ENCODE measurements around the gene INHBC.
"Not testable (repeated sequence)": the region's sequence is repeated elsewhere in the genome, so short reads cannot be mapped to it uniquely, and the experiment has no call there.

The INHBC gene, protein sequence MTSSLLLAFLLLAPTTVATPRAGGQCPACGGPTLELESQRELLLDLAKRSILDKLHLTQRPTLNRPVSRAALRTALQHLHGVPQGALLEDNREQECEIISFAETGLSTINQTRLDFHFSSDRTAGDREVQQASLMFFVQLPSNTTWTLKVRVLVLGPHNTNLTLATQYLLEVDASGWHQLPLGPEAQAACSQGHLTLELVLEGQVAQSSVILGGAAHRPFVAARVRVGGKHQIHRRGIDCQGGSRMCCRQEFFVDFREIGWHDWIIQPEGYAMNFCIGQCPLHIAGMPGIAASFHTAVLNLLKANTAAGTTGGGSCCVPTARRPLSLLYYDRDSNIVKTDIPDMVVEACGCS

DNA sequence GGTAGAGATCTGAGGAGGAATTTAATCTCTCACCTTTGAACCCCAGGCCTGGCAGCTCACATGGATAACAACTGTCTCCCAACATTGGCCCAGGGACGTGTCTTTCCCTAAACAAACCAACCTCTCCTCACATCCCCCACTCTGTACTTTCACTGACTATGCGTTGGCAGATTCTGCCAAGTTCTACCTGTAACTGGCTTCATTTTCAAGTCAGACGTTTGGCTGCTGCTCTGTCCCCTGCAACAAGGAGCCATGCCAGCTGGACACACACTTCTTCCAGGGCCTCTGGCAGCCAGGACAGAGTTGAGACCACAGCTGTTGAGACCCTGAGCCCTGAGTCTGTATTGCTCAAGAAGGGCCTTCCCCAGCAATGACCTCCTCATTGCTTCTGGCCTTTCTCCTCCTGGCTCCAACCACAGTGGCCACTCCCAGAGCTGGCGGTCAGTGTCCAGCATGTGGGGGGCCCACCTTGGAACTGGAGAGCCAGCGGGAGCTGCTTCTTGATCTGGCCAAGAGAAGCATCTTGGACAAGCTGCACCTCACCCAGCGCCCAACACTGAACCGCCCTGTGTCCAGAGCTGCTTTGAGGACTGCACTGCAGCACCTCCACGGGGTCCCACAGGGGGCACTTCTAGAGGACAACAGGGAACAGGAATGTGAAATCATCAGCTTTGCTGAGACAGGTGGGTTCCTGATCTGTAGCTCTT, at the start of gene INHBC:
Gene INHBC, plus strand, starts transcription at position 268 of the 707 bp plus-strand sequence. Its CDS starts 103 bp downstream, at position 371.
- DNase-seq (ENCODE audit: low read depth): no peak

DNA sequence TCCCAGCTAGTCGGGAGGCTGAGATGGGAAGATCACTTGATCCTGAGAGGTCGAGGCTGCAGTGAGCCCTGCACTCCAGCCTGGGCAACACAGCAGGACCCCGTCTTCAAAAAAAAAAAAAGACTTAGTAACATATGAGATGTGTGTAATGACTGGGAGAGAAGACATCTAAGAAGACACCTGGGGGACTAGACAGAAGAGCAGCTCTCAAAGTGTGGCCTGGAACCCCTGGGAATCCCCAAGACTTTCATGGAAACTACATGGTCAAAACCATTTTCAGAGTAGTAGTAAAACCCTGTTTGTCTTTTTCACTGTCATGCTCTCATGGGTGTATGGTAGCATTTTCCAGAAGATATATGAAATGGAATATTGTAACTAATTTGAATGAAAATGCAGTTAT, 49.0 kb upstream of the INHBC start:
- no peak for DNase-seq (ENCODE audit: low read depth)

DNA sequence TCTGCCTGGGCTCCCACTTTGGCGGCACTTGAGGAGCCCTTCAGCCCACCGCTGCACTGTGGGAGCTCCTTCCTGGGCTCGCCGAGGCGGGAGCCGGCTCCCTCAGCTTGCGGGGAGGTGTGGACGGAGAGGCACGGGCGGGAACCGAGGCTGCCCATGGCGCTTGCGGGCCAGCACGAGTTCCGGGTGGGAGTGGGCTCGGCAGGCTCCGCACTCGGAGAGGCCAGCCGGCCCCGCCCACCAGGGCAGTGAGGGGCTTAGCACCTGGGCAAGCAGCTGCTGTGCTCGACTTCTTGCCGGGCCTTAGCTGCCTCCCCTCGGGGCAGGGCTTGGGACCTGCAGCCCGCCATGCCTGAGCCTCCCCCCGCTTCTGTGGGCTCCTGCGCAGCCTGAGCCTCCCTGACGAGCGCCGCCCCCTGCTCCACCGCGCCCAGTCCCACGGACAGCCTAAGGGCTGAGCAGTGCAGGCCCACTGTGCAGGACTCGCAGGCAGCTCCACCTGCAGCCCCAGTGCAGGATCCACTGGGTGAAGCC, 48.3 kb upstream of the INHBC start:
- DNase-seq (ENCODE audit: low read depth): no peak

DNA sequence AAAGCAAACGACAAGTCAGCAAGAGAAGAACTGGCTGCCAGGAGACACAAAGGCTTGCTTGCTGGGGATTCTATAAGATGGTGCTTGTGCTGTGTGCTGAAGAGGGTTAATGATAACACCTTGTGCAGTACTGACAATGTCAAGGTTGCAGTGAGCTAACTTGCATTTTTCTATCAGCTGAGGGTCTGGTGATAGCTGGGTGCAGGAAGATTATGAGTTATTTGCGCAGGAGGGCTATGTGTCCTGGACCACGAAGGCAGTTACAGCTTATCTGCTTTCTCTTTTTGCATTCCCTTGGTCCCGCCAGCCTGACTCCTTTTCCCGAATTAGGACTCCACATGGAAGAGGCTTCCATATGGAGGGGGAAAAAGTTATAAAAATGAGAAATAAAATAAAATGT, 46.2 kb upstream of the INHBC start:
- no peak for DNase-seq (ENCODE audit: low read depth)

DNA sequence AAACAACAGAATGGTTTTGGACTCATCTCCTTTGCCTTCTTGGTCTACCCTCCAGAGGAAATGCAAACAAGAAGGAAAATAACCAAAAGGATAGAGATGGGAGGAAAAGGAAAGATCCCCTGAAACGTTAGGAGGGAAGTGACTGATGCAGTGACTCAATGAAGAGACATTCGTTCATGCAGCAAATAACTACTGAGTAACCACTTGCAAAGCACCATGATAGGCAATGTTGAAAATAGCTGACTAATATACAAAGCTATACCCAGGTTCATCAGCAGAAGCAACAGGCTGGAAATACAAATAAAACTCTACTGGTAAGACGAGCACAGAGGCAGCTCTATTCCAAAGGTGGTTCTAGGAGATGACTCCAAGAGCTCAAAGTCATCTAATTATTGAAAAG, 45.6 kb upstream of the INHBC start:
- DNase-seq (ENCODE audit: low read depth): peak; percentile 90

DNA sequence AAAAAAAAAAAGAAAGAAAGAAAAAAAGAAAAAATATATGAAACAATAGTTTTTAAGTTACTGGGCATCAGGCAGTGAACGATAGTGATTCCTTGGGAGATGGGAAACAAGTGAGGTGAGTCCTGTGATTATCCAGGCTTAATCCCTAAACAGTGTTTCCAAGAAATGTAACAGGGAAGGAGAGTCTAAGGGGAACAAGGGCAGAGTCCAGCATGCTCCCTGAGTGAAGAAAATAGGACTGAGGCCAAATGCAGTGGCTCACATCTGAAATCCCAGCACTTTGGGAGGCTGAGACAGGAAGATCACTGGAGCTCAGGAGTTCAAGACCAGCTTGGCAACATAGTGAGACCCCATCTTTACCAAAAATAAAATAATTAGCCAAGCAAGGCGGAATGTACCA, 44.4 kb upstream of the INHBC start:
- no peak for DNase-seq (ENCODE audit: low read depth)

DNA sequence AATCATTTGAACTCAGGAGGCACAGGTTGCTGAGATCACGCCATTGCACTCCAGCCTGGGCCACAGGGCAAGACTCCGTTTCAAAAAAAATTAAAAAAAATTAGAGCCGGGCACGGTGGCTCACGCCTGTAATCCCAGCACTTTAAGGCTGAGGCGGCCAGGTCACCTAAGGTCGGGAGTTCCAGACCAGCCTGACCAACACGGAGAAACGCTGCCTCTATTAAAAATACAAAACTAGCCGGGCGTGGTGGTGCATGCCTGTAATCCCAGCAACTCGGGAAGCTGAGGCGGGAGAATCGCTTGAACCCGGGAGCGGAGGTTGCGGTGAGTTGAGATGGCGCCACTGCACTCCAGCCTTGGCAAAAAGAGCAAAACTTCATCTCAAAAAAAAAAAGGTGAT, 39.5 kb upstream of the INHBC start:
- DNase-seq (ENCODE audit: low read depth): no peak

DNA sequence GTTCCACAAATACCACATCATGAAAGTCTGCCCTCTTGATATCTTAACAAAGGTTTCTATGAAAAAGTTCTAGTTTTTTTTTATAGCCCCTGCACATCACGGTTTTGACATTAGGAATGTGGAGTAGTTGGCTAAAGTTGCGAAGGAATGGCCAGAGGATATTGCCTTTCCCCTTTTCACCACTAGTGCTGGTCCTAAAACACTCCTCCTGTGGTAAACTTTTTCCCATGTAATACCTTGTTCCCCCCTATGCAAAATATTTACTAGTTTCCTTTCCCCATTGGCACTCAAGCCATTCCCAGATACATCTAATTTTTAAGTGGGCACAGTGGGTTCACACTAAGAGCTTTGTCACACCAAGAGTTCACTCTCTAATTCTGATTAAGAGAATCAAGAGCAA, 37.1 kb upstream of the INHBC start:
- no peak for DNase-seq (ENCODE audit: low read depth)

DNA sequence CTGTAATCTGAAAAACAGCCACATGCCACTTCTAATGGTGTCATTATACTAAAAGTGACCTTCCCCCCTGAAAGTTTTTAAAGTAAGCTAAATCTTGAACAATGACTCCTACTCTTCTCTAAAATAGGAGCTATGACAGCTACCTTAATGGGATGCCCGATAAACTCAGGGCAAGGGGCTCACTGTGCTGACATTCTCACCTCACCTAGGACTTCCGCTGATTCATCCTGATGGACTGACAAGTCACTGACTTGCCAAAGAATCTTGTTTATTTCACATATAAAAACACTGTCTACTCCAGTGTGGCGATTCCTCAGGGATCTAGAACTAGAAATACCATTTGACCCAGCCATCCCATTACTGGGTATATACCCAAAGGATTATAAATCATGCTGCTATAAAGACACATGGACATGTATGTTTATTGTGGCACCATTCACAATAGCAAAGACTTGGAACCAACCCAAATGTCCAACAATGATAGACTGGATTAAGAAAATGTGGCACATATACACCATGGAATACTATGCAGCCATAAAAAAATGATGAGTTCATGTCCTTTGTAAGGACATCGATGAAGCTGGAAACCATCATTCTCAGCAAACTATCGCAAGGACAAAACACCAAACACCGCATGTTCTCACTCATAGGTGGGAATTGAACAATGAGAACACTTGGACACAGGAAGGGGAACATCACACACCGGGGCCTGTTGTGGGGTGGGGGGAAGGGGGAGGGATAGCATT, 34.7 kb upstream of the INHBC start:
- DNase-seq (ENCODE audit: low read depth): not testable (repeated sequence)

DNA sequence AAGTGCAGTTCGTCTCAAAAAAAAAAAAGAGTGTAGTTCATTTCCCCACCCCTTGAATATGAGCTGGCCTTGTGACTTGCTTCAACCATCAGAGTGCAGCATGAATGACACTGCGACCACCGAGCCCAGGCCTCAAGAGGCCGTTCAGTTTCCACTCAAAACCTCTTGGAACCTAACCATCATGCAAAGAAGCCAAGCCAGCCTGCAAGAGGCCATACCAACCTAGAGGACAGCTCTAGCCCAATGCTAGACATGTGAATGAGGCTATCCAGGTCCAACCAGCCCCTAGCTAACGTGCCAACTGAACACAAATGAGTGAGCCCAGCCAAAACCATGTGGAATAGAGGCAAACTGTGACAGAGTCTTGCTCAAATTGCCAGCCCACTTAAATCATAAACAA, 33.4 kb upstream of the INHBC start:
- DNase-seq (ENCODE audit: low read depth): no peak

DNA sequence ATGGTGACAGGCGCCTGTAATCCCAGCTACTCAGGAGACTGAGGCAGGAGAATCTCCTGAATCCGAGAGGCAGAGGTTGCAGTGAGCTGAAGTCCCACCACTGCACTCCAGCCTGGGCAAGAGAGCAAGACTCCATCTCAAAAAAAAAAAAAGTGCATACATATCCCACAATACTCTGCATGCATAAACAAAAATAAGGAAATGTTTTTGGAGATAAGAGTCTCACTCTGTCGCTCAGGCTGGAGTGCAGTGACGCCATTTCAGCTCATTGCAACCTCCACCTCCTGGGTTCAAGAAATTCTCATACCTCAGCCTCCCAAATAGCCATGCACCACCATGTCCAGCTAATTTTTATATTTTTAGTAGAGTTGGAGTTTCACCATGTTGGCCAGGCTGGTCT, 32.4 kb upstream of the INHBC start:
- not testable (repeated sequence) for DNase-seq (ENCODE audit: low read depth)

DNA sequence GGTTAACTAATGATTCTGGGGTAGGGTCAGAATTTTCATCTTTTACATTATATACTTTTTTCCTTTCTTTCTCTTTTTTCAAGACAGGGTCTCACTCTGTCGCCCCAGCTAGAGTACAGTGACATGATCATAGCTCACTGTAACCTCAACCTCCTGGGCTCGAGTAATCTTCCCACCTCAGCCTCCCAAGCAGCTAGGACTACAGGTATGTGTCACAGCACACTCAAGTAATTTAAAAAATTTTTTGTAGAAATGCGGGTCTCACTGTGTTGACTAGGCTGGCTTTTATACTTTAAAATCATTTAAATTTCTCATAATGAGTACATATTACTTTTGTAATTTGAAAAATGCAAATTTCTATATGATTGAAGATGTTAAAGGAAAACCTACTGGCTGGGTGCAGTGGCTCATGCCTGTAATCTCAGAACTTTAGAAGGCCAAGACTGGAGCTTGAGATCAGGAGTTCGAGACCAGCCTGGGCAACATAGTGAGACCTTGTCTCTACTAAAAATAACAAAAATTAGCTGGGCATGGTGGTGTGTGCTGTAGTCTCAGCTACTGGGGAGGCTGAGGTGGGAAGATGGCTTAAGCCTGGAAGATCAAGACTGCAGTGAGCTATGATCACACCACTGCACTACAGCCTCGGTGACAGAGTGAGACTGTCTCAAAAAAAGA, 29.5 kb upstream of the INHBC start:
- DNase-seq (ENCODE audit: low read depth): no peak

DNA sequence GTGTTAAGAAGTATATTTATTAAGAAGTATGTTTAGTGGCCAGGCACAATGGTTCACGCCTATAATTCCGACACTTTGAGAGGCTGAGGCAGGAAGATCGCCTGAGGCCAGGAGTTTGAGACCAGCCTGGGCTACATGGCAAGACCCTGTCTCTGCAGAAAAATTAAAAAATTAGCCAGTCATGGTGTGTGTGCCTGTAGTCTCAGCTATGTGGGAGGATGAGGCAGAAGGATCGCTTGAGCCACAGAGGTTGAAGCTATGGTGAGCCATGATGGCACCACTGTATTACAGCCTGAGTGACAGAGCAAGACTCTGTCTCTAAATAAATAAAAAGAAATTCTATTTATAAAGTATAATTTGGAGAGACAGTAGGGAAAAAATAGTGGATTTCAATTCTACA, 24.1 kb upstream of the INHBC start:
- DNase-seq (ENCODE audit: low read depth): no peak

DNA sequence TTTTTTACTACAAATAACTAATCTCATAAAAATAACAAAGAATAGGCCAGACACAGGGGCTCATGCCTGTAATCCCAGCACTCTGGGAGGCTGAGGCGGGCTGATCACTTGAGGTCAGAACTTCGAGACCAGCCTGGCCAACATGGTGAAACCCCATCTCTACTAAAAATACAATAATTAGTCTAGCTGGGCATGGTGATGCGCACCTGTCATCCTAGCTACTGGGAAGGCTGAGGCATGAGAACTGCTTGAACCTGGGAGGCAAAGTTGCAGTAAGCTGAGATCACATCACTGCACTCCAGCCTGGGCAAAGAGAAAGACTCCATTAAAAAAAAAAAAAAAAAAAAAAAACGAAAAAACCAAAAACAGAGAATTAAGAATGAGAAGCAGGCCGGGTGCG, 20.4 kb upstream of the INHBC start:
- DNase-seq (ENCODE audit: low read depth): not testable (repeated sequence)

DNA sequence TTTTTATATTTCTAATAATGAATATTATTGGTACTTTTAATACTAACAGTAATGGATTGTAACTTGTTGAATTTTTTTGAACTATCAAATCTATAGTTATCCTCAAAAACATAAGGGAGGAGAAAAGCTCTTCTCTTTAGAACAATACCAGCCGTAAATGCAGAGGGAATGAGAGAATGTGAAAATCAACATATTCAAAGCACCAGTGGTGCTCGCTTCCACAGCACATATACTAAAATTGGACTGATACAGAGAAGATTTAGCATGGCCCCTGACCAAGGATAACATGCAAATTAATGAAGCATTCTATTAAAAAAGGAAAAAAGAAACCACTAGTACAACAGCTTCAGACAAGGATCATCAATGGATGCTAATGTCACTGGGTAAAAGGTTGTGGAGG, 19.5 kb upstream of the INHBC start:
- DNase-seq (ENCODE audit: low read depth): no peak

DNA sequence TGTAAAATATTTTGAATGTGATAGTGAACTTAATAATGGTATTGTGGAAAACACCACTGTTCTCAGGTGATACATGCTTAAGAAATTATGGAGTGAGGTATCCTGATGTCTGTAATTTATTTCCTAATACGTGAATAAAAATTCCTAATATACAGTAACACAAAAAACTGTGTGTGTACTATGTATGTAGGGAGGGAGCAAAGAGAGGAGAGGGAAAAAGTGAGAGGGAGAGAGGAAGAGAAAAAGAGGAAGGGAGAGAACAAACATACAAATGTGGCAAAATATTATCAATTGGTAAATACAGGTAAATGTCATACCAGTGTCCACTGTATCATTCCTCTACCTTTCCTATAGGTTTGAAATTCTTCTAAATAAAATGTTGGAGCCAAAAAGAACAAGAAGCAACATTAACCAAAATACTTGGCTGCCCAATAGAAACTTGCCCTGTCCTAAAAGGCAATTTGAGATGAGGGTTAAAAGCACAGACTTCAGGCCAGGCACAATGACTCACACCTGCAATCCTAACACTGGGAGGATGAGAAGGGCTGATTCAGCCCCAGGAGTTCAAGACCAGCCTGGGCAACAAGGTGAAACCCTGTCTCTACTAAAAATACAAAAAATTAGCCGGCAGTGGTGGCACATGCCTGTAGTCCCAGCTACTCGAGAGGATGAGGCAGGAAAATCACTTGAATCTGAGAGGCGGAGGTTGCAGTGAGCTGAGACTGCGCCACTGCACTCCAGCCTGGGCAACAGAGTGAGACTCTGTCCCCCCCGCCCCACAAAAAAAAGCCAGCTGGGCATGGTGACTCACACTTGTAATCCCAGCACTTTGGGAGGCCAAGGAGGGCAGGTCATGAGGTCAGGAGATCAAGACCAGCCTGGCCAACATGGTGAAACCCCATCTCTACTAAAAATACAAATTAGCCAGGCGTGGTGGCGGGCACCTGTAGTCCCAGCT, 18.3 kb upstream of the INHBC start:
- DNase-seq (ENCODE audit: low read depth): peak; percentile 38

DNA sequence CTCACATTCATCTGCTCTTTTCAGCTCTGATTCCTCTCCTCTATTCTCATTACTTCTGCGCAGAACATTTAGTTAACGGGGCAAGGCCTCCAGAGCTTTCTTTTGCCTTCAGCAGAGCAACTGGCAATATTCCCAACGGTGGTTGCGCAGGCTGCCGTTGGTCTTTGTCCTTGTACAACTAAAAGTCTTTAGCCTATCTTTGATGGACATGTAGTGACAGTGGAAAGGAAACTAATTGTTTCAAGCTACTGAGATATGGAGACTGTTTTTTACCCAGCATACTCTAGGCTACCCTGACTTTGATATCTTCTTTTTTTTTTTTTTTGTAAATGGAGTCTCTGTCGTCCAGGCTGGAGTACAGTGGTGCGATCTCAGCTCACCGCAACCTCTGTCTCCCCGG, 16.3 kb upstream of the INHBC start:
- no peak for DNase-seq (ENCODE audit: low read depth)

DNA sequence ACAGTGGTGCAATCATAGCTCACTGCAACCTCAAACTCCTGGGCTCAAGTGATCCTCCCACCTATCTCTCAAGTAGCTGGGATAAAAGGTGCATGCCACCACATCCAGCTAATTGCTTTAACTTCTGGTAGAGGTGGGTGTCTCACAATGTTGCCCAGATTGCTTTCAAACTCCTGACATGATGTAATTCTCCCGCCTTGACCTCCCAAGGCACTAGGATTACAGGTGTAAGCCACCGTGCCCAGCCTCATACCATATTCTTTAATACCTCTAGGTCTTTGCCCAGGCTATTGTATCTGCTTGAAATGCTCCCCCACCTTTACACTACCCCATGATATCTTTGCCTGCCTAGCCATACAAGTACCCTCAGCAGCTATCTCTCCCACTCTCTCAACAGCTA, 15.1 kb upstream of the INHBC start:
- DNase-seq (ENCODE audit: low read depth): no peak

DNA sequence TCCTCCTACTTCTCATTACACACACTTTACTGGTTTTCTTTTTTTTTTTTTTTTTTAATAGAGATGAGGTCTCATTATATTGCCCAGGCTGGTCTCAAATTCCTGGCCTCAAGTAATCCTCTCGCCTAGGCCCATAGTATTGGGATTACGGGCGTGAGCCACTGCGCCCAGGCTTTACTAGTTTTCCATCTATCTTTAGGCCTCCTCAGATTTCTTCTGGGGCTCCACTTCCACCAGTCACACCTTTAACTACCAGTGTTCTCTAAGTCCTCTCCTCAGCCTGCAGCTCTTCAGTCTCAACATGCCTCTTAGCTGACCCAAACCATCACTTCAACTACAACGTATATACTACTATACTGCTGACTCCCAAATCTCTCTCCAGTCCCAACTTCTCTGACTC, 14.1 kb upstream of the INHBC start:
- no peak for DNase-seq (ENCODE audit: low read depth)

DNA sequence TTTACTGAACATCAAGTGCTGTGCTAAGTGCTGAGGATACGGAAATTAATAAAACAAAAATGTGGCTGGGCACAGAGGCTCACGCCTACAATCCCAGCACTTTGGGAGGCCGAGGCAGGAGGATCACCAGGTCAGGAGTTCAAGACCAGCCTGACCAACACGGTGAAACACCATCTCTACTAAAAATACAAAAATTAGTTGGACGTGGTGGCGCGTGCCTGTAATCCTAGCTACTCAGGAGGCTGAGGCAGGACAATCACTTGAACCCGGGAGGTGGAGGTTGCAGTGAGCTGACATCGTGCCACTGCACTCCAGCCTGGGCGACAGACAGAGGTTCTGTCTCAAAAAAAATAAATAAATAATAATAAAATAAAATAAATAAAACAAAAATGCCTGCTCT, 7.6 kb upstream of the INHBC start:
- not testable (repeated sequence) for DNase-seq (ENCODE audit: low read depth)

DNA sequence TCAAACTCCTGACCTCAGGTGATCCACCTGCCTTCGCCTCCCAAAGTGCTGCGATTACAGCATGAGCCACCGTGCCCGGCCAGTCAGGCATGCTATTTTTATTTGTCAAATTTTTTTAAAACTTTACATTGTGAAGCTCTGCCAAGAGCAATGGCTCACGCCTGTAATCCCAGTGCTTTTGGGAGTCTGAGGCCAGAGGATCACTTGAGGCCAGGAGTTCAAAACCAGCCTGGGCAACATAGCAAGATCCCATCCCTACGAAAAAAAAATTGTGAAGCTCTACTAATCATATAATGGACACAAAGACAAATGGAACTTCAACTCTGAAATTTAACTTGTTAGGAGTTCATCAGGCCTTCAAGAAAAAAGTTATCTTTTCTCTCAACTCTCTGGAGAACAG, 5.6 kb upstream of the INHBC start:
- DNase-seq (ENCODE audit: low read depth): no peak
